Right lobe of liver (tissue), 4 donors: ENCODE results near the gene TIPIN.

Source experiments
- POLR2A ChIP-seq: fragments of 450-650 bp; IDR thresholded peaks from one replicate; pipeline ENCODE4 v1.6.1; 2017; ENCODE audit warnings: antibody characterized with exemption, mild to moderate bottlenecking
- TF ChIP-seq, protein P1 (sequence below), 4 donors: fragments of 200-600 bp in 3 of 4; fragments of 450-650 bp in 1 of 4; IDR thresholded peaks; one replicate each; pipeline versions ENCODE4 v1.5.1 to v1.8.0; 2016 to 2022; ENCODE audit warnings: antibody characterized with exemption in 4 of 4, mild to moderate bottlenecking in 2 of 4
- donor health status: DM: no; HTN: no; CAD: no.
- donor health status: DM: no; HTN: no; CAD: no.
- donor health status: DM: no; HTN: yes; CAD: no.

DNA sequence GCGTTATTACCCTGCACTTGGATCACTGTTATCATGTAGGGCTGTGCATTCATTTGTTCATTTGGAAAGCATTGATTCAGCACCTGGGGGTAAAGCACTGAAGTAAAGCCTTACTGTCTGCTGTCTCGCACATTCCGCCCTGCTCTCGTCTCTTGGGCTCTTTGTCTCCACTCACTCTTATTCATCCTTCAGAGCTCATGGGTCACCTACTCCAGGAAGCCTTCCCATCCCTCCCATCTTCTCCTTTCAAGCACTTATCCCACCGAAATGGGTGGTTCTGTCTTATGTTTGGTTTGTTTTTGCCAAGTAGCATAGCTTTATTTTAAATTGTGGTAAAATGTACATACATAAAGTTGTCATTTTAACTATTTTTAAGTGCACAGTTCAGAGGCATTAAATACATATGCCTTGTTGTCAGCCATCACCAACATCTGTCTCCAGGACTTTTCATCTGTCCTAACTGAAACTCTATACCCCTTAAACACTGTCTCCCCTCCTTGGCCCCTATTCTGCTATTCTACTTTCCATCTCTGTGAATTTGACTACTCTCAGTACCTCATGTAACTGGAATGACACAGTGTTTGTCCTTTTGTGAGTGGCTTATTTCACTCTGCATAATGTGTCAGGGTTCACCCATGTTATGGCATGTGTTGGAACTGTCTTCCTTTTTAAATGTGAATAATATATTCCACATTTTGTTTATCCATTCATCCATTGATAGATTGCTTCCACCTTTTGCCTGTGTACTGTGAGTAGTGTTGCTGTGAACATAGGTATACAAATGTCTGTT is 53.8 kb downstream of the TIPIN start:
- TF ChIP-seq, protein P1, sequence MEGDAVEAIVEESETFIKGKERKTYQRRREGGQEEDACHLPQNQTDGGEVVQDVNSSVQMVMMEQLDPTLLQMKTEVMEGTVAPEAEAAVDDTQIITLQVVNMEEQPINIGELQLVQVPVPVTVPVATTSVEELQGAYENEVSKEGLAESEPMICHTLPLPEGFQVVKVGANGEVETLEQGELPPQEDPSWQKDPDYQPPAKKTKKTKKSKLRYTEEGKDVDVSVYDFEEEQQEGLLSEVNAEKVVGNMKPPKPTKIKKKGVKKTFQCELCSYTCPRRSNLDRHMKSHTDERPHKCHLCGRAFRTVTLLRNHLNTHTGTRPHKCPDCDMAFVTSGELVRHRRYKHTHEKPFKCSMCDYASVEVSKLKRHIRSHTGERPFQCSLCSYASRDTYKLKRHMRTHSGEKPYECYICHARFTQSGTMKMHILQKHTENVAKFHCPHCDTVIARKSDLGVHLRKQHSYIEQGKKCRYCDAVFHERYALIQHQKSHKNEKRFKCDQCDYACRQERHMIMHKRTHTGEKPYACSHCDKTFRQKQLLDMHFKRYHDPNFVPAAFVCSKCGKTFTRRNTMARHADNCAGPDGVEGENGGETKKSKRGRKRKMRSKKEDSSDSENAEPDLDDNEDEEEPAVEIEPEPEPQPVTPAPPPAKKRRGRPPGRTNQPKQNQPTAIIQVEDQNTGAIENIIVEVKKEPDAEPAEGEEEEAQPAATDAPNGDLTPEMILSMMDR (IDR thresholded peaks at IDR 0.05): no peak
- TF ChIP-seq POLR2A: no peak
